Measurements from ENCODE around the gene ABCC1.

DNA sequence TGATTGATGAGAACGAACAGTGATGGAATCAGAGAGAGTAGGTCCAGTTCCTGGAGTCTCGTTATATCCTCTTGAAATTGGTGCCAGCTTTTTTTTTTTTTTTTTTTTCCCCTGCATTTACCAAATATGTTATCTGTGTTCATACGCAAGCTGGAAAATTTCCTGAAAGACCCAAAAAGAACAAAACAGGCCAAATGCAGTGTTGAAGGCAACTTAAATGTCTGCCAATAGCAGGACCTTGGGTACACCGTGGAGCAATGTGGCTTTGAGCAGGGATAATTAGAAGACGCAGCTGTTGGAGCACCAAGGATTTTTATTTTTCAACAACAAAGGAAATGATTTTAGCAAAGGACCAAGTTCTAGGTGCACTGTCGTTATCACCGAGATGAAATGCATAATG, 168.9 kb downstream of the ABCC1 start:
- TF ChIP-seq, protein P1, sequence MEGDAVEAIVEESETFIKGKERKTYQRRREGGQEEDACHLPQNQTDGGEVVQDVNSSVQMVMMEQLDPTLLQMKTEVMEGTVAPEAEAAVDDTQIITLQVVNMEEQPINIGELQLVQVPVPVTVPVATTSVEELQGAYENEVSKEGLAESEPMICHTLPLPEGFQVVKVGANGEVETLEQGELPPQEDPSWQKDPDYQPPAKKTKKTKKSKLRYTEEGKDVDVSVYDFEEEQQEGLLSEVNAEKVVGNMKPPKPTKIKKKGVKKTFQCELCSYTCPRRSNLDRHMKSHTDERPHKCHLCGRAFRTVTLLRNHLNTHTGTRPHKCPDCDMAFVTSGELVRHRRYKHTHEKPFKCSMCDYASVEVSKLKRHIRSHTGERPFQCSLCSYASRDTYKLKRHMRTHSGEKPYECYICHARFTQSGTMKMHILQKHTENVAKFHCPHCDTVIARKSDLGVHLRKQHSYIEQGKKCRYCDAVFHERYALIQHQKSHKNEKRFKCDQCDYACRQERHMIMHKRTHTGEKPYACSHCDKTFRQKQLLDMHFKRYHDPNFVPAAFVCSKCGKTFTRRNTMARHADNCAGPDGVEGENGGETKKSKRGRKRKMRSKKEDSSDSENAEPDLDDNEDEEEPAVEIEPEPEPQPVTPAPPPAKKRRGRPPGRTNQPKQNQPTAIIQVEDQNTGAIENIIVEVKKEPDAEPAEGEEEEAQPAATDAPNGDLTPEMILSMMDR (conservative IDR thresholded peaks at IDR 0.05; ENCODE audit: low read depth, low read length): no peak
- no peak for TF ChIP-seq EZH2 (IDR thresholded peaks at IDR 0.05; ENCODE audit: borderline replicate concordance, low read depth, low read length, poor library complexity, severe bottlenecking)
